DND-41 (cell line): Measurements from ENCODE around the gene MRLN.

Experiments used
- ATAC-seq: fragments of 200-7000 bp; cut with Tn5 transposase; 3 replicates; pipeline ENCODE4 v1.9.1; 2021; ENCODE audit warnings: low read depth; ENCODE audit not compliant: insufficient read depth
- DNase-seq: peaks from one replicate; pipeline ENCODE4 v3.0.0-alpha.2; 2020
- H2AFZ ChIP-seq: 2 replicates; pipeline ENCODE4 v1.6.0; 2012; ENCODE audit warnings: low read depth, low read length
- H3K27ac ChIP-seq: 2 replicates; pipeline ENCODE4 v1.5.1; 2012; ENCODE audit warnings: low read length, inconsistent platforms
- H3K27me3 ChIP-seq: fragments of 200-600 bp; sonication (generic); 2 replicates; pipeline ENCODE4 v1.6.0; 2012; ENCODE audit warnings: low read length, mild to moderate bottlenecking, inconsistent platforms; ENCODE audit not compliant: insufficient read depth, poor library complexity
- H3K36me3 ChIP-seq: 2 replicates; pipeline ENCODE4 v1.5.1; 2012; ENCODE audit warnings: low read length, inconsistent platforms; ENCODE audit not compliant: insufficient read depth
- H3K4me1 ChIP-seq: 2 replicates; pipeline ENCODE4 v1.5.1; 2012; ENCODE audit warnings: mild to moderate bottlenecking, low read length; ENCODE audit not compliant: insufficient read depth
- H3K4me2 ChIP-seq: 2 replicates; pipeline ENCODE4 v1.6.0; 2012; ENCODE audit warnings: mild to moderate bottlenecking, moderate library complexity, low read length, inconsistent platforms; ENCODE audit not compliant: insufficient read depth
- H3K4me3 ChIP-seq, 2 experiments: fragments of 200-600 bp in 1 of 2; shearing (Covaris generic) in 1 of 2; 2 replicates each; pipeline ENCODE4 v1.5.1; 2012 to 2016; ENCODE audit warnings: inconsistent platforms in 2 of 2, low read length in 2 of 2, mild to moderate bottlenecking in 2 of 2, low read depth in 1 of 2, moderate library complexity in 1 of 2
- H3K79me2 ChIP-seq: 2 replicates; pipeline ENCODE4 v1.6.0; 2012; ENCODE audit warnings: low read length, inconsistent platforms; ENCODE audit not compliant: insufficient read depth
- H3K9ac ChIP-seq: 2 replicates; pipeline ENCODE4 v1.6.0; 2012; ENCODE audit warnings: low read depth, mild to moderate bottlenecking, inconsistent platforms, low read length, moderate library complexity
- H3K9me3 ChIP-seq: 2 replicates; pipeline ENCODE4 v1.5.1; 2012; ENCODE audit warnings: low read length, moderate library complexity, mild to moderate bottlenecking, inconsistent platforms; ENCODE audit not compliant: insufficient read depth, severe bottlenecking
- H4K20me1 ChIP-seq: 2 replicates; pipeline ENCODE4 v1.6.0; 2012; ENCODE audit warnings: low read length; ENCODE audit not compliant: insufficient read depth
- EZH2 ChIP-seq: IDR thresholded peaks from 3 replicates; pipeline ENCODE4 v1.6.1; 2012; ENCODE audit warnings: borderline replicate concordance, low read depth, mild to moderate bottlenecking, moderate library complexity, low read length, inconsistent platforms; ENCODE audit not compliant: severe bottlenecking
- TF ChIP-seq, protein P1 (sequence below): IDR thresholded peaks from 2 replicates; pipeline ENCODE4 v1.5.1; 2012; ENCODE audit warnings: borderline replicate concordance, low read length, moderate library complexity, mild to moderate bottlenecking; ENCODE audit not compliant: poor library complexity, severe bottlenecking; ENCODE audit errors: extremely low read depth

MRLN gene

DNA sequence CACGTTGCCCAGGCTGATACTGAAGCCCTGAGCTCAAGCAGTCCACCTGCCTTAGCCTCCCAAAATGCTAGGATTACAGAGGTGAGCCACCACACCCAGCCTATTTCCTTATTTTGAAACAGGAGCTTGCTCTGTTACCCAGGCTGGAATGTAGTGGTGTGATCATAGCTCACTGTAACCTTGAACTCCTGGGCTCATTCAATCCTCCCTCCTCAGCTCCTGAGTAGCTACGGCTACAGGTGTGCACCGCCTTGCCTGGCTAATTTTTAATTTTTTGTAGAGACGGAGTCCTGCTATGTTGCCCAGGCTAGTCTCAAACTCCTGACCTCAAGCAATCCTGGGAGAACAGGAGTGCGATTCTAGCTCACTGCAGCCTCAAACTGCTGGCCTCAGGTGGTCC is 11.7 kb downstream of the MRLN start:
- H3K4me2 ChIP-seq = no peak overlapping the region
- no peaks in the 10 kb centered on the region for H4K20me1 ChIP-seq
- DNase-seq = no peak
- H3K9me3 ChIP-seq = no peaks in the 10 kb centered on the region
- no peaks in the 10 kb centered on the region for H3K4me1 ChIP-seq
- no peaks in the 10 kb centered on the region for H3K79me2 ChIP-seq
- no peak overlapping the region for H2AFZ ChIP-seq
- H3K27me3 ChIP-seq = no peaks in the 10 kb centered on the region
- H3K27ac ChIP-seq = no peak overlapping the region
- no peak overlapping the region for H3K9ac ChIP-seq
- ATAC-seq = no peak
- no peaks in the 10 kb centered on the region for H3K36me3 ChIP-seq
- TF ChIP-seq, protein P1, sequence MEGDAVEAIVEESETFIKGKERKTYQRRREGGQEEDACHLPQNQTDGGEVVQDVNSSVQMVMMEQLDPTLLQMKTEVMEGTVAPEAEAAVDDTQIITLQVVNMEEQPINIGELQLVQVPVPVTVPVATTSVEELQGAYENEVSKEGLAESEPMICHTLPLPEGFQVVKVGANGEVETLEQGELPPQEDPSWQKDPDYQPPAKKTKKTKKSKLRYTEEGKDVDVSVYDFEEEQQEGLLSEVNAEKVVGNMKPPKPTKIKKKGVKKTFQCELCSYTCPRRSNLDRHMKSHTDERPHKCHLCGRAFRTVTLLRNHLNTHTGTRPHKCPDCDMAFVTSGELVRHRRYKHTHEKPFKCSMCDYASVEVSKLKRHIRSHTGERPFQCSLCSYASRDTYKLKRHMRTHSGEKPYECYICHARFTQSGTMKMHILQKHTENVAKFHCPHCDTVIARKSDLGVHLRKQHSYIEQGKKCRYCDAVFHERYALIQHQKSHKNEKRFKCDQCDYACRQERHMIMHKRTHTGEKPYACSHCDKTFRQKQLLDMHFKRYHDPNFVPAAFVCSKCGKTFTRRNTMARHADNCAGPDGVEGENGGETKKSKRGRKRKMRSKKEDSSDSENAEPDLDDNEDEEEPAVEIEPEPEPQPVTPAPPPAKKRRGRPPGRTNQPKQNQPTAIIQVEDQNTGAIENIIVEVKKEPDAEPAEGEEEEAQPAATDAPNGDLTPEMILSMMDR = no peak
- TF ChIP-seq EZH2 = no peak
- no peak overlapping the region for H3K4me3 ChIP-seq

DNA sequence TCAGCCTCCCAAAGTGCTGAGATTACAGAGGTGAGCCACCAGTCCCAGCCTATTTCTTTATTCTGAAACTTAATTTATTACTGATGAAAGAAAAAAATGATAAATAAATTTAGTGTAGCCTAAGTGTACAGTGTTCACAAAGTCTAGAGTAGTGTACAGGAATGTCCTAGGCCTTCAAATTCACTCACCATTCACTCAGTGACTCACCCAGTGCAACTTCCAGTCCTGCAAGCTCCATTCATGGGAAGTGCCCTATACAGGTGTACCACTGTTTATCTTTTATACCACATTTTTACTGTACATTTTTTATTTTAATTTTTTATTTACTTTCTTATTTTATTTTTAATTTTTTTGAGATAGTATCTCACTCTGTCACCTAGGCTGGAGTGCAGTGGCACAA is 12.2 kb downstream of the MRLN start:
- Histone ChIP-seq H3K9me3 (no peaks in the 10 kb centered on the region), H3K79me2 (no peaks in the 10 kb centered on the region), H3K27ac (no peak overlapping the region), H3K36me3 (no peaks in the 10 kb centered on the region), H2AFZ (no peak overlapping the region), H3K9ac (no peak overlapping the region), H3K4me3 (no peak overlapping the region), H4K20me1 (no peaks in the 10 kb centered on the region), H3K4me2 (no peak overlapping the region), H3K4me1 (no peaks in the 10 kb centered on the region), H3K27me3 (no peaks in the 10 kb centered on the region)
- ATAC-seq = no peak
- no peak for DNase-seq
- TF ChIP-seq, protein P1 = no peak
- TF ChIP-seq EZH2 = no peak

DNA sequence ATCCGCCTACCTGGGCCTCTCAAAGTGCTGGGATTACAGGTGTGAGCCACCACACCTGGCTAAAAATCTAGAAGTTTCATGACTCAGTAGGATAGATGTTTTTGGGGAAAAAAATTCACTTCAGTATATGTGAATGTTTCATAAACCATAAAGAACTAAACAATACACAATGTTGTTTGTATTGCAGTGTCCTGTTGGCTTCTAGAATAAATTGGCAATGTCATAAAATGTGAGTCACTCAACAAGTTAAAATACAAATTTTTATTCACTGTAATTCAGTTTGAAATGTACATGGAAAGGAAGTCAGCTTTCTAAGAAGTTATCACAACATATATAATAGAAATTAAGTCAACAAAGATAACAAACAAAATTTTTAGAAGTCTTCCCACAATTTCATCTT is 16.5 kb downstream of the MRLN start:
- no peak for DNase-seq

More for the DNA sequence above, 16.5 kb downstream of the MRLN start:
- H3K9me3 ChIP-seq = no peaks in the 10 kb centered on the region
- H3K4me1 ChIP-seq = no peaks in the 10 kb centered on the region
- H4K20me1 ChIP-seq = no peaks in the 10 kb centered on the region
- ATAC-seq = no peak
- H3K4me3 ChIP-seq = no peak overlapping the region
- no peak overlapping the region for H3K4me2 ChIP-seq
- no peaks in the 10 kb centered on the region for H3K36me3 ChIP-seq
- H3K9ac ChIP-seq = no peak overlapping the region
- no peak for TF ChIP-seq EZH2
- TF ChIP-seq, protein P1 = no peak
- H3K27me3 ChIP-seq = no peaks in the 10 kb centered on the region
- no peak overlapping the region for H3K27ac ChIP-seq
- no peaks in the 10 kb centered on the region for H3K79me2 ChIP-seq
- H2AFZ ChIP-seq = no peak overlapping the region
